AG04450 (cell line): ENCODE results near the gene COMP. TPM values are rescaled to one million over a fixed set of nuclear protein-coding genes. Genes with fewer than 3 reads are reported as not detected.

ENCODE experiments used
- CTCF ChIA-PET: fragments of 300-600, 350-600 bp; formaldehyde crosslinking; extraction: SDS; loops from one replicate; lab custom pipeline; 2022; ENCODE audit warnings: antibody characterized with exemption, inconsistent platforms; lab: Charles Lee
- POLR2A ChIA-PET: fragments of 350-600 bp; formaldehyde crosslinking; extraction: SDS; loops from one replicate; lab custom pipeline; 2021; ENCODE audit warnings: antibody characterized with exemption, inconsistent platforms; lab: Yijun Ruan, JAX
- DNase-seq: peaks from one replicate; pipeline ENCODE4 v3.0.0-alpha.2; 2011; ENCODE audit warnings: low read depth, low spot score
- H3K27ac ChIP-seq: one replicate; pipeline ENCODE4 v1.5.1; 2012; ENCODE audit warnings: low read depth, low read length, control low read depth
- H3K27me3 ChIP-seq: one replicate; pipeline ENCODE4 v1.6.0; 2012; ENCODE audit warnings: low read length; ENCODE audit not compliant: control insufficient read depth, insufficient read depth
- H3K4me3 ChIP-seq: 2 replicates; pipeline ENCODE4 v1.5.1; 2011; ENCODE audit warnings: mild to moderate bottlenecking, low read depth, low read length, control low read depth
- H3K9me3 ChIP-seq: 2 replicates; pipeline ENCODE4 v1.5.1; 2012; ENCODE audit warnings: low read length; ENCODE audit not compliant: control insufficient read depth, insufficient read depth
- polyA plus RNA-seq: library from polyadenylated mRNA; depleted of rRNA; stranded (reverse); fragments of >200 nt; gene quantifications from 2 replicates; pipeline ENCODE4 v1.2.3, GENCODE V29; 2011
- TF ChIP-seq, protein P1 (sequence below): IDR thresholded peaks from 2 replicates; pipeline ENCODE4 v1.5.1; 2011; ENCODE audit warnings: low read depth, low read length, control low read depth, inconsistent platforms

The COMP gene
- polyA plus RNA-seq, 1 experiment: 0.09 TPM

DNA sequence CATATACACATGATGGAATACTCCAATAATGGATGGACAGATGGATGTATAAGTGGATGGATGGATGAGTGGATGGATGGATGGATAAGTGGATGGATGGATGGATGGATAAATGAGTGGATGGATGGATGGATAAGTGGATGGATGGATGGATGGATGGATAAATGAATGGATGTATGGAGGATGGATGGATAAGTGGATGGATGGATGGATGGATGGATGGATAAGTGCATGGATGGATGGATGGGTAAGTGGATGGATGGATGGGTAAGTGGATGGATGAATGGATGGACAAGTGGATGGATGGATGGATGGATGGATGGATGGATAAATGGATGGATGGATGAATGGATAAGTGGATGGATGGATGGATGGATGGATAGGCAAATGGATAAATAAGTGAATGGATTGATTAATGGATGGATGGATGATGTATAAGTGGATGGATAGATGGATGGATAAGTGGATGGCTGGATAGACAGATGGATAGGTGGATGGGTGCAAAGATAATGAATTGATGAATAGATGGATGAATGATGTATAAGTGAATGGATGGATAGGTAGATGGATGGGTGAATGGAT, 8.4 kb upstream of the COMP start:
- Histone ChIP-seq H3K27ac (no peak overlapping the region), H3K4me3 (no peak overlapping the region), H3K27me3 (peaks cover 40% of the 10 kb centered on the region), H3K9me3 (peaks cover 5% of the 10 kb centered on the region; the same call in 1 of the 2 replicates)
- no peak for DNase-seq
- TF ChIP-seq, protein P1, sequence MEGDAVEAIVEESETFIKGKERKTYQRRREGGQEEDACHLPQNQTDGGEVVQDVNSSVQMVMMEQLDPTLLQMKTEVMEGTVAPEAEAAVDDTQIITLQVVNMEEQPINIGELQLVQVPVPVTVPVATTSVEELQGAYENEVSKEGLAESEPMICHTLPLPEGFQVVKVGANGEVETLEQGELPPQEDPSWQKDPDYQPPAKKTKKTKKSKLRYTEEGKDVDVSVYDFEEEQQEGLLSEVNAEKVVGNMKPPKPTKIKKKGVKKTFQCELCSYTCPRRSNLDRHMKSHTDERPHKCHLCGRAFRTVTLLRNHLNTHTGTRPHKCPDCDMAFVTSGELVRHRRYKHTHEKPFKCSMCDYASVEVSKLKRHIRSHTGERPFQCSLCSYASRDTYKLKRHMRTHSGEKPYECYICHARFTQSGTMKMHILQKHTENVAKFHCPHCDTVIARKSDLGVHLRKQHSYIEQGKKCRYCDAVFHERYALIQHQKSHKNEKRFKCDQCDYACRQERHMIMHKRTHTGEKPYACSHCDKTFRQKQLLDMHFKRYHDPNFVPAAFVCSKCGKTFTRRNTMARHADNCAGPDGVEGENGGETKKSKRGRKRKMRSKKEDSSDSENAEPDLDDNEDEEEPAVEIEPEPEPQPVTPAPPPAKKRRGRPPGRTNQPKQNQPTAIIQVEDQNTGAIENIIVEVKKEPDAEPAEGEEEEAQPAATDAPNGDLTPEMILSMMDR: no peak
- POLR2A ChIA-PET: interaction anchor here (0.6 kb wide), 1 partner anchor 33 kb away, joined by 3 read pairs; no protein-coding TSS in a partner anchor
- CTCF ChIA-PET: no interaction called here

DNA sequence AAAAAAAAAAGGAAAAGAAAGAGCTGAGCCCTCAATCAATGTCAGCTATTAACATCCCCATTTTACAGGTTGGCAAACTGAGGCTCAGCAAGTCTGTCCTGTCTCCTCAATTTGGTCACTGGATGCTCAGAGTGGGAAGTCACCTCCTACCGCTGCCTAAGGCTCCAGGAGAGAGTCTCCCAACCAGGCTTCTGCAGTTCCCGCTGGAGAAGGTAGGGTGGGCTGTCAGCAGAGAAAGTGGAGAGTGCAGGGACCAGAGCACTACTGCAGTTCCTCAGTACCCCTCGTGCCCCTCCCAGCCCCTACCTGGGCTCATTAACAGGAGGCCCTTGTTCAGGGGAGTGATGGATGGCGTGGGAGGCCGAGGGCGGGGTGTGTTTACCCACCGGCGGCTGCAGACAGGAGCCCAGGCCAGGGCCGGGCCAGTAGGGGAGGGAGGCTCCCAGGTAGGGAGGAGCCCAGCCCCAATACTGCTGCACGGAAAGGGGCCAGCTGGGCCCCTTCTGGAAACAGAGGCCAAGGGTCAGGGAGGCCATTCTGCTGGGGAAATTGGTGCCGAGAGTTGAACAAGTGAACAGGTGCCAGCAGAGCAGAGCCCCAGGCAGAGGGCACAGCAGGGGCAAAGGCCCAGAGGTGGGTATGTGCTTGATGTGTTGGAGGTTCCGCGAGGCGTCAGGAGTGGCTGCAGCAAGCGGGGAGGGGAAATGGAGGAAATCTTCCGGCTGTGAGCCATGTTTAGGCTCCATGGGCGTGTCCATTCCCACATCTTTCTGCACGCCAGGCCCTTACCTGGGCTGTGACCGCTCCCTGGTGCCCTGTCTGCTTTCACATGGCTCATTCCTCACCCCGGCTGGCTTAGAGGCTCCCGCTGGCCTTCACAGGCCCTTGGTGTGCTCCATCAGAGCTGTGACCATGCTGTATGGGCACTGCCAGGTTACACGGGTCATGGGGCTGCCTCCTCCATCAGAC, 7.6 kb upstream of the COMP start:
- TF ChIP-seq, protein P1: no peak; the same call in 1 of the 2 replicates
- Histone ChIP-seq H3K4me3 (no peak overlapping the region), H3K27ac (no peak overlapping the region), H3K9me3 (peaks cover 5% of the 10 kb centered on the region; the same call in 1 of the 2 replicates), H3K27me3 (peaks cover 39% of the 10 kb centered on the region)
- DNase-seq: no peak
- POLR2A ChIA-PET: interaction anchor here (0.6 kb wide), 1 partner anchor 34 kb away, joined by 3 read pairs; no protein-coding TSS in a partner anchor
- CTCF ChIA-PET: no interaction called here

DNA sequence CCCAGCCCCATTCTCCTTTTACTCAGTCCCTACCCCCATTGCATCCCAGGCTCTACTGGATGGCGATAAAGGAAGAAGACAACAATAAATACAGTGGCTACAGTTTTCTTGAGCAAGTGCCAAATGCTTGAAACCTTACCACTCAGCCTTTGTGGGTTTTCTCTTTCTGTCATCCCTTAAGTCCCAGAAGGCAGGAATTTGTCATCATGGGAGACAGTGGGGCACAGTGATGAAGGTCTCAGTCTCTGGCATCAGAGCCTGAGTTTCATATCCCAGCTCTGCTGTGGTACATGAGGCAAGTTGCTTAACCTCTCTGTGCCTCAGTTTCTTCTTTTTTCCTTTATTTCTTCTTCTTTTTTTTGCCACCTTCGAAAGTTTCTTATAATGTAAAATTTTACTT, 5.1 kb upstream of the COMP start:
- CTCF ChIA-PET: no interaction called here
- POLR2A ChIA-PET: interaction anchor here (0.6 kb wide), 2 partner anchors 21 to 54 kb away, joined by 4 read pairs; no protein-coding TSS in a partner anchor
- TF ChIP-seq, protein P1: no peak
- Histone ChIP-seq H3K27ac (no peak overlapping the region), H3K4me3 (no peak overlapping the region), H3K27me3 (peaks cover 54% of the 10 kb centered on the region), H3K9me3 (no peaks in the 10 kb centered on the region; the same call in 1 of the 2 replicates)
- no peak for DNase-seq

DNA sequence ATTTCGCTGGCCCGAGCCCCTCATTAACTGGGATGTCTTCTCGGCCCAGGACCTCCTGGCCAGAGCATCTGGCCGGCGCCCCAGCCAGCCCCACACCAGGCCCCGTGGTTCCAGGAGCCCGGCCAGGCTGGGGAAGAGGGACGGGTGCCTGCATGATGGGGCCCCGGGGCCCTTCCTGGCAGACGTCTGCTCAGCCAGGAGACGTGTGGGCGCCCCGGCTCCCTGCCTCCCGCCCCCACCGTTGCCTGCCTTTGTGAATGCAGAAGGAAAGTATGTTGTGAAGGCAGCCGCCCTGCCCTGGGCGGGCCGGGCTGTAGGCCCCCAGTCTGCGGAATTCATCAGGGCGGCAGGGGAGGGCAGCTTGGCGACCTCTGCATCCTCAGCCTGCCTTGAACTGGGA, 4.4 kb upstream of the COMP start:
- TF ChIP-seq, protein P1: no peak
- no peak for DNase-seq
- Histone ChIP-seq H3K9me3 (peaks cover 3% of the 10 kb centered on the region; the same call in 1 of the 2 replicates), H3K27me3 (peaks cover 55% of the 10 kb centered on the region), H3K27ac (no peak overlapping the region), H3K4me3 (no peak overlapping the region)
- CTCF ChIA-PET: no interaction called here
- POLR2A ChIA-PET: no interaction called here
